ENCODE data around the gene NHLRC2. TPM values are rescaled to one million over a fixed set of nuclear protein-coding genes. Genes with fewer than 3 reads are reported as not detected.

The NHLRC2 gene
- total RNA-seq, 1 experiment from 2014 or later, result 30.9 TPM

- Histone ChIP-seq H3K79me1 (ENCODE audit: insufficient read depth, low read depth, low read length, poor library complexity, severe bottlenecking) (no peaks in the 10 kb centered on the region), H3K56ac (ENCODE audit: insufficient read length, low read depth, low read length) (no peak overlapping the region), H2BK5ac (ENCODE audit: insufficient read length, low read length) (no peak overlapping the region)
Measured at GRCh38 chr10:113924186-113924585, 69.7 kb downstream of the NHLRC2 start.

More at GRCh38 chr10:113924186-113924585, 69.7 kb downstream of the NHLRC2 start:
- TF ChIP-seq CTCF (conservative IDR thresholded peaks at IDR 0.05), result no peak
- Histone ChIP-seq H3K14ac (ENCODE audit: insufficient read depth, low read length) (no peak overlapping the region), H2AK5ac (ENCODE audit: insufficient read length, low read length) (no peak overlapping the region), H4K20me1 (ENCODE audit: control insufficient read depth, insufficient read depth, insufficient read length) (no peaks in the 10 kb centered on the region), H3T11ph (ENCODE audit: low read length) (no peak overlapping the region), H3K27me3 (ENCODE audit: insufficient read depth, low read length) (no peaks in the 10 kb centered on the region), H4K5ac (ENCODE audit: insufficient read length, low read depth, low read length) (no peak overlapping the region), H2BK12ac (ENCODE audit: insufficient read length, low read depth, low read length) (no peak overlapping the region), H3K9ac (ENCODE audit: extremely low read depth, insufficient read length, low read length) (no peak overlapping the region), H4K91ac (ENCODE audit: insufficient read length, low read depth, low read length) (no peak overlapping the region), H3K9me3 (ENCODE audit: control insufficient read depth, low read depth, low read length) (no peaks in the 10 kb centered on the region), H3K4me2 (ENCODE audit: insufficient read depth, insufficient read length, low read length) (no peak overlapping the region), H2AFZ (ENCODE audit: low read length) (no peak overlapping the region), H2BK20ac (ENCODE audit: low read depth, low read length, poor library complexity, severe bottlenecking) (no peak overlapping the region), H4K8ac (replicated peaks; ENCODE audit: insufficient read length, low read depth, low read length) (no peak overlapping the region), H3K4me1 (ENCODE audit: insufficient read depth, low read length) (no peaks in the 10 kb centered on the region), H3K23me2 (ENCODE audit: insufficient read length, low read depth, low read length, poor library complexity, severe bottlenecking) (no peaks in the 10 kb centered on the region), H3K27ac (ENCODE audit: insufficient read length, low read depth, low read length) (no peak overlapping the region), H3K79me2 (ENCODE audit: insufficient read depth, low read length) (no peaks in the 10 kb centered on the region), H2BK120ac (ENCODE audit: low read depth, low read length, poor library complexity, severe bottlenecking) (no peak overlapping the region), H3K18ac (ENCODE audit: insufficient read length, low read depth, low read length) (no peak overlapping the region), H3K23ac (ENCODE audit: insufficient read length, low read depth, low read length) (no peak overlapping the region), H2BK15ac (ENCODE audit: low read depth, low read length) (no peak overlapping the region), H3K4ac (ENCODE audit: low read depth, low read length) (no peak overlapping the region)
- no peaks in the 10 kb centered on the region for H3K27me3 Mint-ChIP-seq (ENCODE audit: low read depth)
- H3K27ac Mint-ChIP-seq, result no peak overlapping the region
- WGBS (ENCODE audit: extremely low coverage, insufficient read length, low lambda C conversion rate), result no CpG with 5 or more reads among the region's 1 CpG
- H3K9me3 Mint-ChIP-seq, result no peaks in the 10 kb centered on the region; a peak in 1 of 5 replicates
- peaks cover 2 to 4% of the 10 kb centered on the region in 2 experiments; a peak in 2 of 4 replicates for H3K4me1 Mint-ChIP-seq
- no peaks in the 10 kb centered on the region for H3K36me3 Mint-ChIP-seq (ENCODE audit: insufficient read depth in 1 of 3, low read depth in 3 of 3)
- no peak overlapping the region for H3K4me3 Mint-ChIP-seq
- no peak for DNase-seq
